ENCODE data around the gene RWDD4. TPM values are rescaled to one million over a fixed set of nuclear protein-coding genes. Genes with fewer than 3 reads are reported as not detected.

Gene RWDD4
- total and polyA plus RNA-seq, 2 of the 4 experiments (the other 2 are of a cell fraction), result 8.5 to 8.8 TPM

DNA sequence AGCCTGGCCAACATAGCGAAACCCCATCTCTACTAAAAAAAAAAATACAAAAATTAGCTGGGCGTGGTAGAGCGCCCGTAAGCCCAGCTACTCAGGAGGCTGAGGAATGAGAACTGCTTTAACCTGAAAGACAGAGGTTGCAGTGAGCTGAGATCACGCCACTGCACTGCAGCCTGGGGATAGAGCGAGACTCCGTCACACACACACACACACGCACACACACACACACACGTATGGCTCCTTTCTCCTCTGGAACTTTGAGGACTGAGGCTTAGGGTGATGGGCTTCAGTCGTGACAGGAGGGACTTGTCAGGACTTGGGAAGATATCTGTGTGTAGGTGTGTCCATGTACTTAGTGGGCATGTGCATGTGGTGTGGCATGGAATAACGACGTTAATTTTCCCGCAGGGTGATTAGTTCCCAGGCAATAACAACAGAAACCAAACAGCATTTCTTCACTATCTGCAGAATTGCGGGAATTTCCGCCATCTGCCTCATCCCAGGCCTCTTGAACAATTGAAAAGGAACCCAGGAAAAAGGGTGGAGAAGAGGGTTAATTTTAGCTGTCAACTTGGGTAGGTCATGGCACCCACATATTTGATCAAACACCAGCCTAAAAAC lies 47.7 kb downstream of the RWDD4 start:
- H4K91ac ChIP-seq (ENCODE audit: insufficient read depth, low read depth, low read length), result no peak overlapping the region
- H3K4ac ChIP-seq (ENCODE audit: low read depth, low read length), result no peak overlapping the region
- no peak overlapping the region for H4K5ac ChIP-seq (ENCODE audit: low read depth, low read length)
- no peak overlapping the region for H3K14ac ChIP-seq (replicated peaks; ENCODE audit: low read depth, low read length)
- no peak overlapping the region for H2BK5ac ChIP-seq (ENCODE audit: low read depth, low read length, poor library complexity, severe bottlenecking)
- no peak overlapping the region for H3K9ac ChIP-seq (ENCODE audit: low read depth, low read length)
- no peak overlapping the region for H3K27ac ChIP-seq (ENCODE audit: insufficient read depth, low read length)
- ChIA-PET CTCF (interaction anchor here (0.7 kb wide), 1 partner anchor 11 kb away, joined by 3 read pairs; no protein-coding TSS in a partner anchor), POLR2A (ENCODE audit: unreplicated experiment) (no interaction called here)
- no peaks in the 10 kb centered on the region for H3K79me1 ChIP-seq (ENCODE audit: low read depth in 1 of 2, low read length in 2 of 2)
- H2AK5ac ChIP-seq (ENCODE audit: low read depth, low read length), result no peak overlapping the region
- no peak overlapping the region for H4K8ac ChIP-seq (ENCODE audit: low read depth in 2 of 2, low read length in 2 of 2)
- H2AFZ ChIP-seq (replicated peaks; ENCODE audit: low read length, poor library complexity), result no peak overlapping the region
- no peaks in the 10 kb centered on the region for H4K20me1 ChIP-seq (ENCODE audit: insufficient read depth, low read length)
- in situ Hi-C loops (cut with MboI; ENCODE audit: low sequenced_read_pairs) (no loop called here), intact Hi-C loops (cut with micrococcal nuclease) (no loop called here), dilution Hi-C loops (cut with HindIII; ENCODE audit: low sequenced_read_pairs, unreplicated experiment) (no loop called here)
- ATAC-seq (ENCODE audit: low read depth) (no peak), DNase-seq (no peak)
- no peak for TF ChIP-seq POLR2A (IDR thresholded peaks at IDR 0.05; ENCODE audit: low read depth, low read length)
- TF ChIP-seq RCOR1 (IDR thresholded peaks at IDR 0.05; ENCODE audit: insufficient replicate concordance, low read length), result no peak
- no TSS peak for BruUV-seq (replicated peaks)
- no peak overlapping the region for H2BK120ac ChIP-seq (ENCODE audit: low read depth, low read length)
- H3K4me2 ChIP-seq (ENCODE audit: low read depth, low read length), result no peak overlapping the region
- H3K36me3 ChIP-seq (ENCODE audit: control insufficient read depth, insufficient read depth, low read length), result no peaks in the 10 kb centered on the region
- H2AK9ac ChIP-seq (replicated peaks; ENCODE audit: low read depth, low read length, poor library complexity), result no peak overlapping the region
- WGBS, 2 experiments (ENCODE audit: extremely low coverage in 2 of 2, insufficient read length in 1 of 2), result no CpG with 5 or more reads among the region's 15 CpGs
- H3K23ac ChIP-seq (ENCODE audit: low read depth, low read length), result no peak overlapping the region
- peaks cover 5% of the 10 kb centered on the region; the same call in 1 of the 2 replicates for H3K4me1 ChIP-seq (ENCODE audit: control insufficient read depth, insufficient read depth, low read length)
- no peak overlapping the region for H3K56ac ChIP-seq (ENCODE audit: extremely low read depth, insufficient read depth, low read length)
- no peak overlapping the region for H3K4me3 ChIP-seq (ENCODE audit: insufficient read depth, low read depth, low read length)
- no peaks in the 10 kb centered on the region for H3K27me3 ChIP-seq (ENCODE audit: control insufficient read depth, insufficient read depth, low read length)
- no peak overlapping the region for H2BK20ac ChIP-seq (ENCODE audit: low read depth, low read length)
- no peak overlapping the region for H2BK15ac ChIP-seq (ENCODE audit: low read depth, low read length)
- no peaks in the 10 kb centered on the region for H3K9me1 ChIP-seq (ENCODE audit: insufficient read depth, low read length)
- no peaks in the 10 kb centered on the region for H3K9me3 ChIP-seq (ENCODE audit: control insufficient read depth, insufficient read depth, low read length)
- no peak overlapping the region for H3K18ac ChIP-seq (ENCODE audit: low read depth, low read length)
